Common myeloid progenitor, CD34-positive (primary cell): ENCODE measurements around the gene EIF1B.
A peak's percentile ranks its signal among the peaks of the same experiment; 100 is the strongest.

ENCODE experiments used
- CTCF ChIA-PET: fragments of 350-600 bp; sonication (Branson Sonifier 250); formaldehyde crosslinking; loops from one replicate; lab custom pipeline; 2021; ENCODE audit warnings: antibody characterized with exemption; lab: Charles Lee
- POLR2A ChIA-PET: fragments of 350-600 bp; sonication (Branson Sonifier 250); formaldehyde crosslinking; loops from one replicate; lab custom pipeline; 2021; ENCODE audit warnings: antibody characterized with exemption; lab: Charles Lee
- DNase-seq, 3 donors: peaks; one replicate each; pipeline versions ENCODE4 v3.0.0 to v3.0.0-alpha.2; 2013
- H3K27ac ChIP-seq, 2 experiments: 1 replicate in 1 of 2; 2 replicates in 1 of 2; pipeline ENCODE4 v1.7.0; 2013; ENCODE audit warnings: inconsistent platforms in 2 of 2, low read length in 2 of 2, mild to moderate bottlenecking in 2 of 2, low read depth in 1 of 2, moderate library complexity in 1 of 2; ENCODE audit not compliant: severe bottlenecking in 2 of 2, insufficient read depth in 1 of 2, poor library complexity in 1 of 2
- H3K27me3 ChIP-seq, 5 experiments: replicated peaks in 2 of 5; 1 replicate in 3 of 5; 2 replicates in 2 of 5; pipeline versions ENCODE4 v1.6.1 to v1.7.0; 2013; ENCODE audit warnings: low read length in 4 of 5, mild to moderate bottlenecking in 2 of 5, moderate library complexity in 2 of 5, inconsistent platforms in 1 of 5; ENCODE audit not compliant: insufficient read depth in 5 of 5, control insufficient read depth in 4 of 5
- H3K36me3 ChIP-seq, 4 experiments: 1 replicate in 2 of 4; 2 replicates in 2 of 4; pipeline versions ENCODE4 v1.6.1 to v1.7.0; 2013; ENCODE audit warnings: low read length in 3 of 4, control low read depth in 1 of 4, mild to moderate bottlenecking in 1 of 4; ENCODE audit not compliant: control insufficient read depth in 4 of 4, insufficient read depth in 4 of 4
- H3K4me1 ChIP-seq, 4 experiments: 1 replicate in 3 of 4; 2 replicates in 1 of 4; pipeline versions ENCODE4 v1.6.1 to v1.7.1; 2013; ENCODE audit warnings: low read length in 3 of 4, mild to moderate bottlenecking in 3 of 4, control low read depth in 1 of 4, inconsistent platforms in 1 of 4, moderate library complexity in 1 of 4; ENCODE audit not compliant: control insufficient read depth in 4 of 4, insufficient read depth in 4 of 4; ENCODE audit errors: control extremely low read depth in 1 of 4
- H3K4me3 ChIP-seq, 7 experiments: 1 replicate in 4 of 7; 2 replicates in 3 of 7; pipeline versions ENCODE4 v1.5.1 to v1.7.0; 2013; ENCODE audit warnings: mild to moderate bottlenecking in 7 of 7, low read length in 6 of 7, moderate library complexity in 6 of 7, inconsistent platforms in 2 of 7, low read depth in 2 of 7, control low read depth in 1 of 7; ENCODE audit not compliant: insufficient read depth in 4 of 7, control insufficient read depth in 1 of 7; ENCODE audit errors: extremely low read depth in 1 of 7
- H3K9me3 ChIP-seq, 5 experiments: 1 replicate in 4 of 5; 2 replicates in 1 of 5; pipeline versions ENCODE4 v1.6.1 to v1.7.1; 2013; ENCODE audit warnings: low read length in 4 of 5, mild to moderate bottlenecking in 2 of 5, inconsistent platforms in 1 of 5, low read depth in 1 of 5, moderate library complexity in 1 of 5; ENCODE audit not compliant: control insufficient read depth in 4 of 5, insufficient read depth in 2 of 5; ENCODE audit errors: control extremely low read depth in 1 of 5
- WGBS: methylation state at CpG from one replicate; pipeline ENCODE4 v1.1.5; 2013; ENCODE audit not compliant: insufficient coverage; 5-methylcytosine and 5-hydroxymethylcytosine counted together

Gene EIF1B

DNA sequence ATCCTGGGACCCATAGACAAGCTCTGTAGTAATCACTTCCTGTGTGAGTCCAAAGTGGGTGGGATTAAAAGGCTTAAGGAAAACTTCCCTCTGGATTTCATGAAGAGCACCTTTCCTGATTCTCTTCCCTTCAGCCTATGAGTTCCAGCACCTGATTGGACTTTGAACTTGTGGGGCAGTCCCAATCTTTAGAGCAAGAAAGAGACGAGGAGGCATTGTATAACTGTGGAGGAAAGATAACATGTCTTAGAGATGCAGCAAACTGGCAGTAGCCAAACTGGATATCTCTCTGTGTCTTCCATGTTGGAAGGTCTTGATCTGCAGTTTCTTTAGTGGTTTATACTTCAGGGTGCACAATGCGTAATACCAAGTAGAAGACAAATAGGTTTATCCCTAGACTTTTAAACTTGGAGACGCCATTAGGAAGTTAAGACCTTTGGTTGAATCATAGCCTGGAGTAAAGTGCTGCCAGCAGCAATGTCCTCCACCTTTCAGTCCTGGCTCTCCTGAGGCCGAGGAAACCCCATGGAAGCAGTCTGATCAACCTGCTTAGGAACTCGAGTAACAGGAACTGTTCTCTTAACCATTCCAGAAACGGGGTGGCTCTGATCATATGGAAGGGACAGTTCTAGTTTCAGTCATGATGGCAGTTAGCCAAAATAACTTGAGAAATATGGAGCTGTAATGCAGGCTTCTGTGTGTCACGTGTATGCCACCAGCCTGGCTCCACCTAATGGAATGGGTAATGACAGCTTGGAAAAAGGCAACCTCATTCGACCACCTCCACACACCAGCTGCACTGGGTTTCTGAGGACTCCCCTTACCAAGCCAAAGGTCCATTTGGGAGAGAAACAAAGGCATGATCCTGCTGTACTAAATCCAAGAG, 4.7 kb downstream of the EIF1B start:
- DNase-seq, result peak in 2 of 3 donors; percentile 5 to 28
- Histone ChIP-seq H3K27ac (no peak overlapping the region), H3K36me3 (peaks cover 13 to 33% (median 24%) of the 10 kb centered on the region in 4 experiments), H3K27me3 (no peaks in the 10 kb centered on the region), H3K9me3 (no peaks in the 10 kb centered on the region), H3K4me1 (peaks cover 3 to 9% (median 6%) of the 10 kb centered on the region in 4 experiments), H3K4me3 (no peak overlapping the region)
- CTCF ChIA-PET, result interaction anchor here (0.9 to 5.6 kb wide), 3 partner anchors 10 to 590 kb away, joined by 4 to 139 read pairs (median 4); no protein-coding TSS in a partner anchor
- WGBS, result 75% methylated on average over 6 of the region's 8 CpGs
- POLR2A ChIA-PET, result interaction anchor here (0.6 kb wide), 2 partner anchors 144 to 917 kb away, joined by 3 to 5 read pairs; no protein-coding TSS in a partner anchor

DNA sequence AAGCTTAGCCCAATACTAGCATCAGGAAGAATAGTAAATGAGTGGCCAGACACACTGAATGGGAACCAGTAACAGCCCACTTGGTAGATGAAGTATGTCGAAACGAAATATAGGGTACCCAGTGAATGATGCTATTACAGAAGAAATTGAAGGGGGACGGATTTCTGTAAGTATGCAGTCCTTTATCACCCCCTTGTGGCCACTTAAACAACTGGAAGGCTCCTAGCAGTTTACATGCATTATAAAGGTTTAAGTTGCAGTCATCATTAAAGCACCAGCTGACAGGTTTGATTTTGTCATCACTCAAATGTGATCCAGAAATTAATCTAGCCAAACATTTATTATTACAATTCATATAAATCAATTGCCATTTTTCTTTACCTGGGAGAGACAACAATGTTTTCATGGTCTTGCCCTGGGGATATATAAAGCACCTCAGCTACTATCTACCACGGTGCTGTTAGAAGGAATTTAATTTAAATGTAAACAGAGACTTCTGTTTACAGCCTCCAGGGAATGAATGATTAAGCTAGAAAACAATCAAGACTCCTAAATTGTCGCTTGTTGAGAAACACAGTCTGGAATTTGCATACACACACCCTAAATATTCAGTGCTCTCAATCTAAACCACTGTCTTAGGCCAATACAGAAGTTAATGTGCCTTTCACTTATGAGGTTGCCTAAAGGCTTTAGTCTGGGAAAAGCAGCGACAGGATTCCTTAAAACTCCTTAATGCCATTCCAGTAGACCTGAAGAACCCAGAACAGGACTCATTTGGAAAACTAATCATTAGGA, 7.8 kb downstream of the EIF1B start:
- POLR2A ChIA-PET, result no interaction called here
- CTCF ChIA-PET, result interaction anchor here (0.7 to 5.6 kb wide), 17 partner anchors 8 to 874 kb away, joined by 3 to 139 read pairs (median 5); partner anchors contain the start of gene EIF1B
- Histone ChIP-seq H3K4me3 (no peak overlapping the region), H3K27me3 (no peaks in the 10 kb centered on the region), H3K4me1 (no peaks in the 10 kb centered on the region), H3K9me3 (no peaks in the 10 kb centered on the region), H3K27ac (no peak overlapping the region), H3K36me3 (peaks cover 11 to 24% (median 17%) of the 10 kb centered on the region in 4 experiments)
- peak; percentile 81 to 89 (median 85) for DNase-seq
- WGBS, result 39% methylated on average over 5 of the region's 6 CpGs

DNA sequence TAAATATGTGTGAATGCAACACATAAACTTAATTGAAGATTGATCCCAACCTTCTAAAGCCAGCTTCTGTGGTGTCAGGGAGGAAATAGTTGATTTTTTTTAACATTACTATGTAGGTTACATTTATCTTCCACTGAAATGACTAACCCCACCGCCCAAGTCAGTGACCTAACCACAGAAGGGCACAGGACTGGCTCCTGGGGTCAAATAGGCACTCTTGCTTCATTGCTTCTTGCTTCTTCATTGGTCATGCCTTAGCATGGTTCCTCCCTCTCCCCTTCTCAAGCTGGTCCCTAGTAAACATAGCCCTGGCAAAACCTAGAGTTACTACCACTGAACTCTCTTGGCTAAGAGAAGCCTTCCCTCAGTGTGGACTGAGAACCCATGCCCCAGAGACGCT, 12.3 kb downstream of the EIF1B start:
- Histone ChIP-seq H3K36me3 (no peaks in the 10 kb centered on the region), H3K9me3 (no peaks in the 10 kb centered on the region), H3K27me3 (no peaks in the 10 kb centered on the region), H3K27ac (no peak overlapping the region), H3K4me1 (no peaks in the 10 kb centered on the region), H3K4me3 (no peak overlapping the region)
- 93% methylated on average over 2 of the region's 2 CpGs for WGBS
- DNase-seq, result no peak
- POLR2A ChIA-PET, result no interaction called here
- CTCF ChIA-PET, result interaction anchor here (0.8 to 2.0 kb wide), 5 partner anchors 10 to 656 kb away, joined by 3 to 5 read pairs (median 4); no protein-coding TSS in a partner anchor

DNA sequence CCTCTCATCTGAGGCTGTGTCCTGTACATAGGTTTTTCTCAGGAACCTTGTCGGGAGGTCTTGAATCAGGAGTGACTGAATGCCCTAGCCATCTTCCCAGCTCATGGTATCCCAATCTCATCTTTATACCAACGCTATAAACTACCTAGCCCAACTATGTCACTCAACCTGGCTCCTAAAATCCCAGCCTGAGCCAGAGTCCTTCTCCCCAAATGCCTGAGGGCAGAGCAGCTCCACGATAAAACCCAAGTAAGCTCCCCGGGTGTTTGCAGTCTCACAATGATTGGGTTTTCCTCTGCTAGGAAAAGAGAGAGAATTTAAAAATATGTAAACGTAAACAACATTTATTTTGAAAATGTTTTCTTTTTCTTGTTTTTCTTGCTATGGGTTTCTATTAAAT, 14.4 kb downstream of the EIF1B start:
- CTCF ChIA-PET, result no interaction called here
- 100% methylated on average over 2 of the region's 5 CpGs for WGBS

DNA sequence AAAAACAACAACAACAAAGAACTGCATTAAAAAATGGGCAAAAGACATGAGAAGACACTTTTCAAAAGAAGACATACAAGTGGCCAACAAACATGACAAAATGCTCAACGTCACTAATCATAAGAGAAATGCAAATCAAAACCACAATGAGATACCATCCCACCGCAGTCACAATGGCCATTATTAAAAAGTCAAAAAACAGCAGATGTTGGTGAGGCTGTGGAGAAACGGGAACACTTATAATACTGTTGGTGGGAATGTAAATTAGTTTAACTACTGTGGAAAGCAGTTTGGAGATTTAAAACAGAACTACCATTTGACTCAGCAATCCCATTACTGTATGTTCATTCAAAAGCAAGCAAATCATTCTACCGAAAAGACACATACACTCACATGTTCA, 15.1 kb downstream of the EIF1B start:
- ChIA-PET POLR2A (no interaction called here), CTCF (no interaction called here)
- 40% methylated on average over 1 of the region's 4 CpGs for WGBS
- H3K9me3 ChIP-seq, result no peaks in the 10 kb centered on the region
- no peaks in the 10 kb centered on the region for H3K36me3 ChIP-seq
- no peaks in the 10 kb centered on the region for H3K4me1 ChIP-seq
- no peak for DNase-seq
- no peaks in the 10 kb centered on the region for H3K27me3 ChIP-seq
- H3K4me3 ChIP-seq, result no peak overlapping the region
- no peak overlapping the region for H3K27ac ChIP-seq

More for the DNA sequence above, 14.4 kb downstream of the EIF1B start:
- Histone ChIP-seq H3K4me1 (no peaks in the 10 kb centered on the region), H3K27ac (no peak overlapping the region), H3K4me3 (no peak overlapping the region), H3K27me3 (no peaks in the 10 kb centered on the region), H3K9me3 (no peaks in the 10 kb centered on the region), H3K36me3 (no peaks in the 10 kb centered on the region)
- POLR2A ChIA-PET, result no interaction called here
- DNase-seq, result no peak

DNA sequence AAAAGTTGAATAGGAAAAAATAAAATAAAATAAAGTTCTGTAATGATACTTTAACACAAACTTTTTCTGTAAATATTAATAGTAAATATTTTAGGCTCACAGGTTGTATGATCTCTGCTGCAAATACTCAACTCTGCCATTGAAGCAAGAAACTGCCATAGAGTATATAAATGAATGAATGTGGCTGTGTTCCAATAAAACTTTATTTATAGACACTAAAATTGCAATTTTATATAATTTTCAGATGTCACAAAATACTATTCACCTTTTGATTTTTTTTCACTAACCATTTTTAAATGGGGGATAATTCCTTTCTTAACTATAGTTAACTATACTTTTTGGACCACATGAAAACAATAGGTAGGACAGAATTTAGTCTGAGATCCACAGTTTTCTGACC, 16.0 kb downstream of the EIF1B start:
- Histone ChIP-seq H3K9me3 (no peaks in the 10 kb centered on the region), H3K27me3 (no peaks in the 10 kb centered on the region), H3K27ac (no peak overlapping the region), H3K4me3 (no peak overlapping the region), H3K4me1 (no peaks in the 10 kb centered on the region), H3K36me3 (no peaks in the 10 kb centered on the region)
- ChIA-PET CTCF (interaction anchor here (1.8 kb wide), 1 partner anchor 15 kb away, joined by 4 read pairs; no protein-coding TSS in a partner anchor), POLR2A (no interaction called here)
- no peak for DNase-seq
